Activated gamma-delta T cell treated with anti-CD3 and anti-CD28 coated beads, Interleukin-2, amount 50 U/mL, for 16 hours (primary cell): ENCODE data around the gene NGFR.
"Not testable (repeated sequence)": the region's sequence is repeated elsewhere in the genome, so short reads cannot be mapped to it uniquely, and the experiment has no call there.

Experiments
- DNase-seq: peaks from one replicate; pipeline ENCODE4 v3.0.0-alpha.2; 2020; ENCODE audit warnings: low read depth

NGFR gene

GRCh38 chr17:49545806-49546545 is 50.9 kb downstream of the NGFR start:
- DNase-seq, result no peak

DNA sequence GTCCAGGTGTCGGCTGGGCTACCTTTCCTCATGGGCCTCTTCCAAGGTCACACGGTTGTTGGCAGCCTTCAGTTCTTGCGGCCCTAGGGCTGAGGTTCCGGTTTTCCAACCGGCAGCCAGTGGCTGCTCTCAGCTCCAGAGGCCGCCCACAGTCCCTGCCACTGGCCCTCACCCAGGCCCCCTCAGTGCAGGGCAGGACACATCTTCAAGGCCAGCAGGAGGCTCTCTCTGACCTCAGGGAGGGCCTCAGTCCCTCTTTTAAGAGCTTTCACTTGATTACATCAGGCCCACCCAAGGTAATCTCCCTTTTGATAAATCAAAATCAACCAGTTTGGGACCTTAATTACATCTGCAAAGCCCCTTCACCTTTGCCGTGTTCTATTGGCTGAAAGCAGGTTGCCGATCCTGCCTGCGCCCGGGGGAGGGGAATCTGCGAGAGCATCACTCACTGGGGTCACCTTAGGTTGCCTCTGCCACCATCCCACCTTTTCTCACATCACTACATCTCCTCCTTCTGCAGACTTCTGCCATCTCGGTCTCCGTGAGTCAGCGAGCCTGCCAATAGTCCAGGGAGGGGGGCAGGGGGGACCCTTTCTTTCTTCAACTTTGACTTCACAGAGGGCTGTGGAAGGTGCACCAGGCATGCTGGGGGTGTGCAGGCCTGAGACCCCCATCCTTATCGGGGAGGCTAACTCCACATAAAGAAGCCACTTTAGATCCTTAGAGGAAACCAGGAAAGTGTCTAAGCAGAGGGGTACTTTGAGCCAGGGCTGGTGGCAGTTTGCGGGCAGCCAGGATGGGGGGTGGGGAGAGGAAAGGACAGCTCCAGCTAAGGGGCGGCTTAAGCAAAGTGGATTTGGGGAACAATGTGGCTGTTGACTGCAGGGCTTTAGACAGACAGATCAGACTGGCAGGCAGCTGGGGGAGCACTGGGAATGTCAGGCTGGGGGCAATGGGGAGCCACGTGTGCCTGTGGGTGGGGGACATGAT is 51.7 kb downstream of the NGFR start:
- no peak for DNase-seq

DNA sequence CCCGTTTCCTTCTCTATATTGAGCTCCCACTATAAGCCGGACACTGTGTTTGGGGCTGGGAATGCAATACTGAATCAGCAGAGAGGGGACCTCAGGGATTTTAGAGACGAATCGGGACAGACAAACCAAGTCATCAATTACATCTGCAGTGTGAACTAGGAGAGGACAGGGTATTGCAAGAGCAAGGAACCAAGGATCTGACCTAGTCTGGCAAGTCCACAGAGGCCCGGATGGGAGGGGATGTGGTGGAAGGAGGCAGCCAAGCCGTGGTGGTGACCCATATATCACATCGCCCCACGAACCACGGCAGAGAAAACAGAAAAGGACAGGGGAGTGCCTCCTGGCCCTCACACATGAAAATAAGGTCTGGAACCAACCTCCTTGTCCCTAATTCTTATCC is 52.5 kb downstream of the NGFR start:
- no peak for DNase-seq

GRCh38 chr17:49548051-49548505 is 53.0 kb downstream of the NGFR start:
- no peak for DNase-seq

DNA sequence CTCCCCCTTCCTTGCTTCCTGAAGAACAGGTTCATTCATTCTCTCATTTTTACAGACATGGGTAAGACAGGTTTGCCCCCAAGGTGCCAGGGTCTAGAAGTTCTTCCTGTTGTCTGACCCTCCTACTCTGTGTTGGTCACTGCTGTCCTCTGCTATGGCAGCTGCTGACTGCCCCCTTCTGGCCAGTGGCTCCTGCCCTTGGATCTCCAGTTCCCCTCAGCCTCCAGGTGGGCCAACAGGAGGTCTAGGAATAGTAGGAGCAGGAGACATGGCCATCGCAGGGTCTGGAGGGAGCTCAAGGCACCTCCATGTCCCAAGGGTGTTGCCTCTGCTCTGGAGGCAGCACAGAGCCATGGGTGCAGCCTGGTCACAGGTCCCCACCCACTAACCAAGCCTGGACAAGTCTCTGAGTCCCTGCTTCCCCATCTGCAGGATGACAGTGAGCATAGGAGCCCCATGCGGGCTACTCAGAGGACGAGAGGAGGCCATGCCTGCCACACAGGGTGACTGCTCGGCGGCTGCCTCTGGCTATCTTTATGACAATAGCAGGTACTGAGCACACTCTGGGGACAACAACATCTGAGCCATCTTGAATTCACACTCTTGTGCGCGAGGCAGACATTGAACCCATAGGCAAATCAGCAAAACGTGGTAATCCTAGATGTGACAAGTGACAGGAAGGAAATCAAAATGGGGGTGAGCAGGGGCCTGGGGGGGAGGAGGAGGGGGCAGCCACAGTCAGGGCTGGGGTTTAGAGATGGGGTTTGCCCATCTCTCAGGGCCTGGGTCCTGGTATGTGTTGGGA is 53.6 kb downstream of the NGFR start:
- DNase-seq, result no peak

GRCh38 chr17:49549311-49549605 is 54.2 kb downstream of the NGFR start:
- DNase-seq, result no peak

- DNase-seq, result no peak
These were observed 54.9 kb downstream of the NGFR start for GRCh38 chr17:49549691-49550678.

GRCh38 chr17:49550764-49551163 is 55.7 kb downstream of the NGFR start:
- DNase-seq, result not testable (repeated sequence)

DNA sequence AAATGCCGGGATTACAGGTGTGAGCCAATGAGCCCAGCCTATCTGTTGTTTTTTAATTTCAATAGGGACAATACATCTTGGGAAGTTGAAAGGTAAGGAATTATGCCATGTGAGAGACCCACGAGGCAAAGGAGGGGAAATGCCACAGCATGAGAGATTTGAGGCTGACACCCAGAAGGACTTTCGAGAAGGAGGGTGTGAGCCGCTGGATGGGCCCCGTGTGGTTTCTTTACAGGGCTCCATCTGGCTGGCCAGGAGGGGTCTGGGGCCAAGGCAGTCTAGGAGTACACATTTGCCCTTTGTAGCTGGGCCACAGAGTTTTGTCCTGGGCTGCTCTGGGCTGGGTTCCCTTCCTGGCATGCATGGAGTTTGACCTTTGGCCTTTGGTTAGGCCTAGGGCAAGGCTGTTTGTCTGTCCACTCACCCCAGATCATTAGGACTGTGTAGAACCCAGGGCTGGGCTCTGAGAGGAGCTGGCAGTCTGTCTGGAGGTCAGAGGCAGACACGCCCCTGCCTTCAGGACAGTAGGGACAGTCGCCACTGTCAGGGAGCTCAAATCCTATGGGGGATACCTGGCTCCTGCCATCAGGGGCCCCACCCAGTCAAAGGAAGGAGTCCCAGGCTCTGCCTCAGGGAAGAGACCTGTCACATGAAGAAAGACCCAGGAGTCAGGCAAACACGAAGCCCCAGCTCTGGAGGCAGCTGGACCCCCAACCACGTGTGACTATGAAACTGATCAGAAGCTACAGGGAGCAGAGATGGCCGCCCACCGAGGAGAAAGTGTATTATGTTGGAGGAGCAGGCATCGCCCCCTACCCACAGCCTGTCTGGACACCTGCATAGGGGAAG is 56.4 kb downstream of the NGFR start:
- no peak for DNase-seq

GRCh38 chr17:49552070-49552751 is 57.1 kb downstream of the NGFR start:
- DNase-seq, result no peak

- DNase-seq, result no peak
These were observed 58.7 kb downstream of the NGFR start for GRCh38 chr17:49553676-49554335.

GRCh38 chr17:49554694-49555494 is 59.8 kb downstream of the NGFR start:
- no peak for DNase-seq

DNA sequence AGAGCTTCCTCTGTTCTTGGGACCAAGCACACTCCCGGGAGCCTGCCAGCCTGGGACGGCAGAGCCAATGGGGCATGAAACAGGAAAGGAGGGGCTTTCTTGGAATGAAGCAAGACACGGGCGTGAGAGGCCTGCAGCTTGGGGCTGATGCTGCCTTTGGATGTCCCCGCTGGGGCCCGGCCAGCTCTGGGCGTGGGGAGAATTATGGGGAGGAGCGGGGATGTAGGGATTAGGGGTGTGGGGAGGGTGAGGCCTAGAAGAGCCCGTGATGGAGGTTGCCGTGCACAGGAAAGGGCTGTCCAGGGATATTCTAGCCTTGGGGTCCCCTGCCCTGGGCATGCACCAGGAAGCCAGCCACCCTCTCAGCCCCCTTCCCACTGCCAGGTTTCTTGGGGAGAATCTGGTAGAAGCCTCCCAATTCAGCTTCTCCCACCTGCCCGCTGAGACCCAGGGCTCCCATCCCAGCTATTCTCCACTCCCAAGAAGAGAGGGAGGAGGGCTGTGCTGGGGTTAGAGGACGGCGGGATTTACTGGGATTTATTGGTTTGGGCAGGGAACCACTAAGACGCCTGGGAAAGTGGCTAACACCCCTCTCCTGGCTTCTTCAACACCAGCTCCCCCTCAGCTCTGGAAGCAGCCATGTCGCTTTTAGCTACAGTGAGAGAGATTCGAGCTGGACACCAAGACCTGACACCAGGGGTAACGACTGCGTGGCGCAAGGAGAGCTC is 60.6 kb downstream of the NGFR start:
- DNase-seq, result no peak

- DNase-seq, result peak; percentile 75
These were observed 61.3 kb downstream of the NGFR start for GRCh38 chr17:49556223-49556943.

DNA sequence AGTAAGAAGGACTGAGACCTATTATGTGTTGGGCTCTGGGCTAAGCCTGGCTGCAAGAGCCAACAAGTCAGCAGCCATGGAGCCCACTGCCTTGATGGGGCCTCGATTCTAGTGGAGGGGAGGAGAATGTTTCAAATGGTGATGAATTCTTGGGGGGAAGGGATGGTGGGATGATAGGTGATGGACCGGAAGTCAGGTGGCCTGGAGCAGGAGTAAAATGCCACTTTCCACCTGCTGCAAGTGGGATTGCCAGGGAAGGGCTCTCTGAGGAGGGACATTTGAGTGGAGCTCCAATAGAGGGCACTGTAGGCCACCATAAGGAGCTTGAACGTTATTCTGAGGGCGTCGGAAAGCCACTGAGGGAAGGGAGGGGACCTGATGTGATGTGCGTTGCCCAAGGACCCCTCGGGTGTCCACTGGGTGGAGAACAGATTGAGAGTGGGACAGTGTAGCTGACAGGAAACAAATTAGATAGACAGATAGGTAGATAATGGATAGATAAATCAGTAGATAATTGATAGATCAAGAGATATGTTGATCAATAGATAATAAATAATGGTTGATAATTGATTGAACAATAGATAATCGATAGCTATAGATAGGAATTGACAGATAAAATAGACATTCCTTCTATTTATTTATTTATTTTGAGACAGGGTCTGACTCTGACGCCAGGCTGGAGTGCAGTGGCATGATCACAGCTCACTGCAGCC is 62.4 kb downstream of the NGFR start:
- DNase-seq, result no peak
